Mesenchymal stem cell (in vitro differentiated cells and primary cell): ENCODE measurements around the gene TRIM3.

Experiments used
- DNase-seq: peaks from one replicate; pipeline ENCODE4 v3.0.0-alpha.2; 2013
- H2AFZ ChIP-seq: one replicate; pipeline ENCODE4 v1.6.1; 2013; ENCODE audit warnings: low read depth, mild to moderate bottlenecking, control low read depth, inconsistent platforms, low read length, moderate library complexity
- H2AK5ac ChIP-seq: 2 replicates; pipeline ENCODE4 v1.6.1; 2013; ENCODE audit warnings: low read length, moderate library complexity, mild to moderate bottlenecking, inconsistent platforms; ENCODE audit not compliant: severe bottlenecking
- H2BK120ac ChIP-seq: one replicate; pipeline ENCODE4 v1.6.1; 2013; ENCODE audit warnings: low read depth, mild to moderate bottlenecking, inconsistent platforms, low read length, moderate library complexity
- H2BK12ac ChIP-seq, 2 experiments: one replicate each; pipeline ENCODE4 v1.6.1; 2013; ENCODE audit warnings: inconsistent platforms in 2 of 2, low read length in 2 of 2, mild to moderate bottlenecking in 2 of 2, moderate library complexity in 2 of 2, control low read depth in 1 of 2
- H2BK15ac ChIP-seq: one replicate; pipeline ENCODE4 v1.6.1; 2013; ENCODE audit warnings: mild to moderate bottlenecking, low read depth, inconsistent platforms; ENCODE audit not compliant: poor library complexity, severe bottlenecking
- H2BK5ac ChIP-seq: 2 replicates; pipeline ENCODE4 v1.6.1; 2013; ENCODE audit warnings: low read depth, mild to moderate bottlenecking, low read length, control low read depth, inconsistent platforms; ENCODE audit not compliant: poor library complexity, severe bottlenecking
- H3K14ac ChIP-seq, 2 experiments: one replicate each; pipeline ENCODE4 v1.6.1; 2013; ENCODE audit warnings: inconsistent platforms in 2 of 2, low read length in 2 of 2, control low read depth in 1 of 2, mild to moderate bottlenecking in 1 of 2, moderate library complexity in 1 of 2
- H3K18ac ChIP-seq, 2 experiments: one replicate each; pipeline ENCODE4 v1.6.1; 2013; ENCODE audit warnings: inconsistent platforms in 2 of 2, low read length in 2 of 2, control low read depth in 1 of 2, low read depth in 1 of 2, mild to moderate bottlenecking in 1 of 2
- H3K23ac ChIP-seq, 2 experiments: one replicate each; pipeline ENCODE4 v1.6.1; 2013; ENCODE audit warnings: inconsistent platforms in 2 of 2, low read length in 2 of 2, mild to moderate bottlenecking in 2 of 2, moderate library complexity in 2 of 2, control low read depth in 1 of 2
- H3K27ac ChIP-seq: 2 replicates; pipeline ENCODE4 v1.5.1; 2013; ENCODE audit warnings: mild to moderate bottlenecking, moderate library complexity, low read length, control low read depth, inconsistent platforms; ENCODE audit not compliant: poor library complexity, severe bottlenecking
- H3K27me3 ChIP-seq, 2 experiments: 2 replicates each; pipeline versions ENCODE4 v1.6.1 to v1.7.0; 2013; ENCODE audit warnings: low read length in 2 of 2, mild to moderate bottlenecking in 2 of 2, moderate library complexity in 2 of 2, control low read depth in 1 of 2, inconsistent platforms in 1 of 2; ENCODE audit not compliant: control insufficient read depth in 1 of 2, insufficient read depth in 1 of 2
- H3K36me3 ChIP-seq, 2 experiments: 2 replicates each; pipeline versions ENCODE4 v1.6.1 to v1.7.0; 2013; ENCODE audit warnings: low read length in 2 of 2, control low read depth in 1 of 2, inconsistent platforms in 1 of 2, low read depth in 1 of 2, mild to moderate bottlenecking in 1 of 2; ENCODE audit not compliant: insufficient read depth in 2 of 2, control insufficient read depth in 1 of 2
- H3K4ac ChIP-seq, 2 experiments: one replicate each; pipeline ENCODE4 v1.6.1; 2013; ENCODE audit warnings: inconsistent platforms in 2 of 2, low read length in 2 of 2, mild to moderate bottlenecking in 2 of 2, moderate library complexity in 2 of 2, control low read depth in 1 of 2, low read depth in 1 of 2
- H3K4me1 ChIP-seq: 2 replicates; pipeline ENCODE4 v1.6.1; 2013; ENCODE audit warnings: low read depth, low read length, control low read depth; ENCODE audit not compliant: control insufficient read depth, insufficient read depth
- H3K4me2 ChIP-seq: 2 replicates; pipeline ENCODE4 v1.6.1; 2013; ENCODE audit warnings: low read length, mild to moderate bottlenecking, inconsistent platforms; ENCODE audit not compliant: poor library complexity, severe bottlenecking
- H3K4me3 ChIP-seq, 2 experiments: 2 replicates each; pipeline versions ENCODE4 v1.5.1 to v1.7.0; 2013; ENCODE audit warnings: low read length in 2 of 2, mild to moderate bottlenecking in 2 of 2, control low read depth in 1 of 2, low read depth in 1 of 2; ENCODE audit not compliant: insufficient read depth in 1 of 2
- H3K79me1 ChIP-seq: replicated peaks from 2 replicates; pipeline ENCODE4 v1.6.1; 2013; ENCODE audit warnings: mild to moderate bottlenecking, control low read depth, low read length, inconsistent platforms; ENCODE audit not compliant: poor library complexity, severe bottlenecking
- H3K9ac ChIP-seq: 2 replicates; pipeline ENCODE4 v1.7.0; 2013; ENCODE audit warnings: mild to moderate bottlenecking, low read length, moderate library complexity
- H3K9me3 ChIP-seq: 2 replicates; pipeline ENCODE4 v1.7.0; 2013; ENCODE audit warnings: mild to moderate bottlenecking, low read length; ENCODE audit not compliant: control insufficient read depth
- H4K8ac ChIP-seq: one replicate; pipeline ENCODE4 v1.6.1; 2013; ENCODE audit warnings: inconsistent platforms, mild to moderate bottlenecking, low read length, moderate library complexity
- H4K91ac ChIP-seq: one replicate; pipeline ENCODE4 v1.6.1; 2013; ENCODE audit warnings: mild to moderate bottlenecking, low read length, inconsistent platforms
- WGBS: methylation state at CpG from one replicate; pipeline ENCODE4 v1.1.7; 2013; ENCODE audit warnings: mixed read lengths; 5-methylcytosine and 5-hydroxymethylcytosine counted together

TRIM3 gene

GRCh38 chr11:6418557-6419008 is 55.2 kb downstream of the TRIM3 start:
- Histone ChIP-seq H2BK5ac (peak overlapping the region; percentile 68), H3K27me3 (peaks cover 0 to 13% of the 10 kb centered on the region in 2 experiments), H3K4me1 (peaks cover 6% of the 10 kb centered on the region), H3K4me3 (peak overlapping the region; percentile 80 to 98), H4K91ac (peak overlapping the region; percentile 58), H3K14ac (peak overlapping the region in 1 of 2 experiments; percentile 95), H2AK5ac (no peak overlapping the region), H2BK15ac (peak overlapping the region; percentile 34), H2BK120ac (no peak overlapping the region), H3K18ac (peak overlapping the region; percentile 30 to 98), H3K9ac (peak overlapping the region; percentile 90), H3K9me3 (no peaks in the 10 kb centered on the region), H2BK12ac (peak overlapping the region in 1 of 2 experiments; percentile 73), H3K36me3 (no peaks in the 10 kb centered on the region), H3K4ac (peak overlapping the region; percentile 42 to 82), H3K79me1 (peaks cover 21% of the 10 kb centered on the region), H4K8ac (peak overlapping the region; percentile 78), H2AFZ (peak overlapping the region; percentile 96), H3K23ac (peak overlapping the region in 1 of 2 experiments; percentile 85), H3K27ac (no peak overlapping the region), H3K4me2 (peak overlapping the region; percentile 77)
- DNase-seq: no peak
- WGBS: under 1% methylated on average over 25 of the region's 38 CpGs

GRCh38 chr11:6417907-6418556 is 55.7 kb downstream of the TRIM3 start:
- Histone ChIP-seq H3K27ac (peak overlapping the region; percentile 12), H3K27me3 (peaks cover 0 to 9% of the 10 kb centered on the region in 2 experiments), H4K8ac (no peak overlapping the region), H3K4me1 (peaks cover 6% of the 10 kb centered on the region), H3K79me1 (peaks cover 22% of the 10 kb centered on the region), H3K9ac (peak overlapping the region; percentile 90), H4K91ac (no peak overlapping the region), H3K36me3 (no peaks in the 10 kb centered on the region), H2BK15ac (no peak overlapping the region), H2BK5ac (no peak overlapping the region), H3K4me3 (peak overlapping the region; percentile 80 to 98), H3K18ac (peak overlapping the region in 1 of 2 experiments; percentile 98), H2BK12ac (no peak overlapping the region), H3K4ac (peak overlapping the region; percentile 26 to 42), H2AFZ (no peak overlapping the region), H2BK120ac (no peak overlapping the region), H2AK5ac (no peak overlapping the region), H3K9me3 (no peaks in the 10 kb centered on the region), H3K4me2 (peak overlapping the region; percentile 77), H3K23ac (peak overlapping the region in 1 of 2 experiments; percentile 26), H3K14ac (no peak overlapping the region)
- no peak for DNase-seq
- WGBS: 53% methylated on average over 7 of the region's 7 CpGs

GRCh38 chr11:6415797-6416196 is 57.9 kb downstream of the TRIM3 start:
- Histone ChIP-seq H3K4me1 (peaks cover 6% of the 10 kb centered on the region), H3K4me3 (no peak overlapping the region), H2AFZ (no peak overlapping the region), H3K27ac (no peak overlapping the region), H3K23ac (no peak overlapping the region), H3K79me1 (peaks cover 39% of the 10 kb centered on the region), H4K91ac (no peak overlapping the region), H2BK15ac (no peak overlapping the region), H3K14ac (no peak overlapping the region), H3K4ac (no peak overlapping the region), H2BK12ac (no peak overlapping the region), H3K18ac (no peak overlapping the region), H2BK120ac (no peak overlapping the region), H3K9ac (no peak overlapping the region), H2AK5ac (no peak overlapping the region), H3K9me3 (no peaks in the 10 kb centered on the region), H3K4me2 (no peak overlapping the region), H3K27me3 (no peaks in the 10 kb centered on the region), H2BK5ac (no peak overlapping the region), H3K36me3 (peaks cover 6 to 8% of the 10 kb centered on the region in 2 experiments), H4K8ac (no peak overlapping the region)
- WGBS: 91% methylated on average over 6 of the region's 6 CpGs
- no peak for DNase-seq

- DNase-seq: no peak
- H4K8ac ChIP-seq: no peak overlapping the region
- no peak overlapping the region for H3K4me3 ChIP-seq
- H2BK15ac ChIP-seq: no peak overlapping the region
- no peak overlapping the region for H2BK120ac ChIP-seq
- H4K91ac ChIP-seq: no peak overlapping the region
- no peak overlapping the region for H3K23ac ChIP-seq
- WGBS: 97% methylated on average over 2 of the region's 3 CpGs
- no peak overlapping the region for H3K4me2 ChIP-seq
- peaks cover 4% of the 10 kb centered on the region for H3K4me1 ChIP-seq
- H3K4ac ChIP-seq: no peak overlapping the region
- H3K27ac ChIP-seq: no peak overlapping the region
- H3K14ac ChIP-seq: no peak overlapping the region
- H2BK12ac ChIP-seq: peak overlapping the region in 1 of 2 experiments; percentile 23
- H2AK5ac ChIP-seq: no peak overlapping the region
- no peak overlapping the region for H2AFZ ChIP-seq
- H3K36me3 ChIP-seq: peaks cover 15 to 17% of the 10 kb centered on the region in 2 experiments
- H3K27me3 ChIP-seq: no peaks in the 10 kb centered on the region
- H3K9me3 ChIP-seq: no peaks in the 10 kb centered on the region
- H3K9ac ChIP-seq: no peak overlapping the region
- no peak overlapping the region for H2BK5ac ChIP-seq
- peaks cover 41% of the 10 kb centered on the region for H3K79me1 ChIP-seq
- H3K18ac ChIP-seq: no peak overlapping the region
Measured at GRCh38 chr11:6414874-6415328, 58.8 kb downstream of the TRIM3 start.
